DMS53 (cell line): ENCODE data around the gene FAM227A.
"Not testable (repeated sequence)": the region's sequence is repeated elsewhere in the genome, so short reads cannot be mapped to it uniquely, and the experiment has no call there.

ENCODE experiments used
- DNase-seq: peaks from one replicate; lab custom pipeline; 2025; lab: John Stamatoyannopoulos, UW

Gene FAM227A

DNA sequence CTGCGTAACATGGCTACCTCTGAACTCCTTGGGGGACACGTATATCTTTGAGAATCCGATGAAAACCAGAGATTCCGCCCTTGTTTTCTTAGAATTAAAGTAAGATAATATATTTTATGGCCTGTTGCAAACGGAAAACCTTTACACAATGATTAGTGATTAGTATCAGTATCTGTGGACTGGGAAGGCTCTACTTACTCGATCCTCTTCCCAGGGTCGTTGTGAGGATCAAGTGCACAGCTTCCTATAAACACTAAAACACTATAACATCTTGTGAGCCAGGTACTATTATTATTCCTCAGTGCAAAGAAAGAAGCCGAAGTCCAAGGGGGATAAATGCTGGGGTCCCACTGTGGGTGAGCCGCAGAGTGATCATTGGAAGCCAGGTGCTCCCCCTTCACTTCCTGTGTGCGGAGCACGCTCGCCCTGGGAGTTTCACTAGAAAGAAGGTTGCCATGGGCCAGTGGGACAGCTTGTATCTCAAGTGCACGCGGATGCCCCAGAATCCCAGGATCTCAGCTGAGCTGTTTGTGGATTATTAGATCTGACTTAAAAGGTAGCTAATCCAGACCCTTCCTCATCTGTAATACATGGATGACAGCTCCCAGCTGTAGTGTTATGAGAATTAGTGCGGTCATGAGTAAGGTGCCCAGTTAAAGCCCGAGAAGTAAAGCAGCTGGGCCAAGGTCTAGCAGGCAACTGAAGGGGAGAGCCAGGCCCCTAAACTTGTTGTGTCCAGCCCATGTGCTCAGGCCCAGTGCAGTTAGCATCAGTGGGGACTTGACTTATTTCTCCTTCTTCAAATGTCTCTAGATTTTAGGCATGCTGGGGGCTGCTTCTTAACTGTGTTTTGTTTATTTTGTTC, 1.1 kb upstream of the FAM227A start:
- DNase-seq = peak; percentile 83

DNA sequence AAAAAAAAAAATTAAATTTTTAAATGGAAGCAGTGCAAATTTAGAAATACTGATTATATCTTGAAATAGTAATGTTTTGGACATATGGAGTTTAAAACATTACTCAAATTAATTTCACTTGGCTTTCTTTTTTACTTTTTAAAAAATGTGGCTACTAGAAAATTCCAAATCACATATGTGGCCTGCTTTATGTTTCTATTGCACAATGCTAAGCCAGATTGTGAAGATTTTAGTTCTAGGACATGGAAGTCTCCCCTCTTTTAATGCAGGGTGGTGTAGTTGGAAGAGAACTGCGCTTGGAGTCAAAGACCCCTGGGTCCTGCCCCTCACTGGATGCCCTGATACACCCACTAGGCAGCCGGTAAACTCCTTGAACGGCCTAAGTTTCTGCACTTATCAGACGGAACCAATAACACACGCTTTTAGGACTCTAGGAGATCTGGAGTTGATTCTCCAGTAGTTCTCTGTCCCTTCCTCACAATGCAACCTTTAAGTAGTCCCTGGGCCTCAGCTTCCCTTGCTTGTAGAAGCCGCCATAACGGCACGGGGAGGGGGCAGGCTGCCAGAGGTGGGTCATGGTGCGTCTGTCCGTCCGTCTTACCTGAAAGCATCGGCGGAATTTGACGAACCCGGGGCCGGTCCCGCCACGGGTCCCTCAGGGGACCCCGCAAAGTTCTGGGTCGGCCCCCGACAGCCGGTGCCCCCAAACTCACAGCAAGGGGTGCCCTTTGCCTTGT, 505 bp downstream of the FAM227A start:
- DNase-seq = peak; percentile 80

DNA sequence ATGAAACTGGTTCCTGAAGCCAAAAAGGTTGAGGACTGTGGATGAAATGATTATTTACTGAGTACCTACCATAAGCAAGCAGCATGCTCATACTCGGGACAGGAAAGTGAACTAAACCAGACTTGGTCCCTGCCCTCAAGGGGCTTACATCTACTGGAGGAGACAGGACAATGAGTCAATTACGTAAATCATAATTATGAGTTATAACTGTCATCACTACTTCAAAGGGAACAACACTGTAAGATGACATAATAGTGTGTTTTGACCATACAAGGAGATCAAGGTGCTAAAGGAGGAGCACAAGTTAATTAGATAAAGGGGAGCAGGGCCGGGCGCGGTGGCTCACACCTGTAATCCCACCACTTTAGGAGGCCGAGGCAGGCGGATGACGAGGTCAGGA, 2.5 kb downstream of the FAM227A start:
- DNase-seq = no peak

DNA sequence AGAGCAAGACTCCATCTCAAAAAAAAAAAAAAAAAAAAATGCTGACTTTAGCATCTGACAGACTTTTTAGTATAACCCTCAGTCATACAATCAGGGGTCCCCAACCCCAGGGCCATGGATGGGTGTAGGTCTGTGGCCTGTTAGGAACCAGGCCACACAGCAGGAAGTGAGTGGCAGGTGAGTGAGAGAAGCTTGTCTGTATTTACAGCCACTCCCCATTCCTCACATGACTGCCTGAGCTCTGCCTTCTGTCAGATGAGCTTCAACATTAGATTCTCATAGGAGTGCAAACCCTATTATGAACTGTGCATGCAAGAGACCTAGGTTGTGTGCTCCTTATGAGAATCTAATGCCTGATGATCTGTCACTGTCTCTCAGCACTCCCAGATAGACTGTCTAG, 3.3 kb downstream of the FAM227A start:
- peak; percentile 67 for DNase-seq

DNA sequence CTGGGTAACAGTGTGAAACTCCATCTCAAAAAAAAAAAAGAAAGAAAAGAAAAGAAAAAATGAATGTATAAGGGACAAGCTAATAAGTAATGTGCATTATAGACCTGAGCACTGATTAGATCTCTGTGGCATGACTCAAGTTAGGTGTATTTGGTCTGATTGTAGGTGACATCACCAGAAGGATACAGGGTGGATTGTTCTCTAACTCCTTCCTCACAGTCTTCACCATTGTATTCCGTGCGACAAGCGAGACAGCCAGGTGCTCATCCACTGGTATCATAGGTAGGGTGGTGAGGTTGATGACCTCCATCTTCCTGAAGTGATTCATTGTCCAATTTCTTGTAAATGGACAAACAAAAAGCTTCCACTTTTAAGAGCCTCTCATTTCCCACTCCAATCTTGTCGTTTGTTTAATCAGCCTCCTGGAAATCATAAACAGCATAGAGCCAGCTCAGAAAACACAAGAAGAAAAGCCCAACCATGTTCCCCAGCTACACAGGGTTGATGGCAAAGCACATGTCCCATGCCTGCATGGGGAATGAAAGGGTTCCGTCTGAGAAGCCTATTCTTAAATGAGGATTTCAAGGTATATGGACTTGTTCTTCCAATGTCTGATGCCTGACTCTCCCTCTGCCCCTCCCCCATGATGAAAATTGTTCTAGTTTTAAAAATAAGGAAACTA, 6.2 kb downstream of the FAM227A start:
- peak; percentile 75 for DNase-seq

DNA sequence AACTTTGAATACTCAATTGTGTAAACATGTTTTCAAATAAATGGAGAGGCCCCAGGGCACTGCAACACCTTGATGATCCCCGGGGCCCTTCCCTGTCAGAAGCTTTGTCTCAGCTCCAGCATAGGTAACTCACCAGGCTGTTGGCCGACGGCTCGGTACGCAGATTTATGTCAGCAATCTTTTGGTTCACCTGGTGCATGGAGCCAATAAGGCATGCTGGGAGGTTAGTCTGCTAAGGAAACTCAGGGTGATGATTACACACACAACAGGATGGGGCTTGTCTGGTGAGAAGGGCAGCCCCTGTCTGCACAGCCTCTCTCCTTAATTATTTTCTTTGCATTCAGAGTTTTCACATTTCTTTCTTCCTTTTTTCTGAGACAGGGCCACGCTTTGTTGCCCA, 10.8 kb downstream of the FAM227A start:
- no peak for DNase-seq

DNA sequence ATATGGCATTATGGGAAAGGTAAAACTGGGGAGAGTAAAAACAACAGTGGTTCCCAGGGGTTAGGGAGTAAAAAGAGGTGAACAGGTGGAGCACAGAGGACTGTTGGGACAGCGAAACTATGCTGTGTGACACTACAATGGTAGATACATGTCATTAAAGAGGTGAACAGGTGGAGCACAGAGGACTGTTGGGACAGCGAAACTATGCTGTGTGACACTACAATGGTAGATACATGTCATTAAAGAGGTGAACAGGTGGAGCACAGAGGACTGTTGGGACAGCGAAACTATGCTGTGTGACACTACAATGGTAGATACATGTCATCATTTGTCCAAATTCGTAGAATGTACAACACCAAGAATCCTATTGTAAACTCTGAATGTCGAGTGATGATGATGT, 11.9 kb downstream of the FAM227A start:
- DNase-seq = not testable (repeated sequence)

DNA sequence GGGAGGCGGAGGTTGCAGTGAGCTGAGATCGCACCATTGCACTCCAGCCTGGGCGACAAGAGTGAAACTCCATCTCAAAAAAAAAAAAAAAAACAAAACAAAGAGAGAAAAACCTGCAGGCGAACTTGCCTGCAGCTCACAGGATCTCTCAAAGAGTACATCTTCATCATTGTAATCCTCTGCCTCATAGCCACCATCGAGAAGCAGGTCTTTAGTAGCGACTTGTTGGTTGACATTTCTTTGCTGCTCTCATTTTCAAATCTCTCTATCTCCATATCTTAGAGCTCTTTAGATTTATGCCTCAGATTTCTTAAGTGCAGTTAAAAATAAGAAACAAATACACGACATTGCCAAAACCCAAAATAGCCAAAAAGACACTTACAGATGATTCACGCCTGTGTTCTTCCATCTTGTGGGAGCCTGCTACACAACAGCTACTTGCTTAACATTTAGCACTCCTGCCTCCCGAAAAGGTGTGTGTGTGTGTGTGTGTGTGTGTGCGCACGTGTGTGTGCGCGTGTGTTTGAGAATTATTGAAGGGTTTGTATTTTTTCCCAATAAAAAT, 14.6 kb downstream of the FAM227A start:
- no peak for DNase-seq

DNA sequence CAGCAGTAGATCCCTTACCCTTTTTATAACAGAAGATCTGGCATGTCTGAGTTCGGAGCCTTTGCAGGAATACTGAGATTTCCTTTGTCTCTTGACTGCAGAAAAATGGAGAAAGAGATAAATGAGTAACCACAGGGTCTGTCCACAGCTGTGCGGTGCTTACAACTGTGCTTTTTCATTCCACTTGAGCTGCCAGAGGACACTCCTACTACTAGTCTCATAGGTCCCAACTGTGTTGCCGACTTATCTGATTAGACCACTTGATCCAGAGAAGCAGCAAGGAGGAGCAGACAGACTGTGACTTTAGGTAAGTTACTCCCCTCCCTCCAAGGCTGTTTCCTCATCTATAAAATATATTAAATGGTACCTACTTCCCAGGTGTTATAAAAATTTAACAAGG, 17.5 kb downstream of the FAM227A start:
- no peak for DNase-seq

DNA sequence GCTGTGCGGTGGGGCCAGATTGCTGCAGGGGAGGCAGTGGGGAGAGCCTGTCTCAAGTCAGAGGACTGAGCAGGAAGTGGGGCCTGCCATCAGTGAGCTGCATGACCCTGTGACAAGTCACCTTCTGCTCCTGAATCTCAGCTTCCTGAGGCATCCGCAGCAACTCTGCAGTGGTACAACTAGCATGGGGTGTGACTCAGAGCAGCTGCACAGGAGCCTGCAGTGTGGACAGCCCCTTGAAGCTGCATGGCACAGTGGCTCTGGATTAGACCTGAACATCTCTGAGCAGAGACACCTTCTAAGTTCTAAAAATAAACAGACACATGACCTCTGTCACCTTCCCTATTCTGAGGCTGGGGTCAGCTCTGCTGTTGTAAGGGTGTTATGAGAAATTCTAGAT, 18.0 kb downstream of the FAM227A start:
- DNase-seq = peak; percentile 21

DNA sequence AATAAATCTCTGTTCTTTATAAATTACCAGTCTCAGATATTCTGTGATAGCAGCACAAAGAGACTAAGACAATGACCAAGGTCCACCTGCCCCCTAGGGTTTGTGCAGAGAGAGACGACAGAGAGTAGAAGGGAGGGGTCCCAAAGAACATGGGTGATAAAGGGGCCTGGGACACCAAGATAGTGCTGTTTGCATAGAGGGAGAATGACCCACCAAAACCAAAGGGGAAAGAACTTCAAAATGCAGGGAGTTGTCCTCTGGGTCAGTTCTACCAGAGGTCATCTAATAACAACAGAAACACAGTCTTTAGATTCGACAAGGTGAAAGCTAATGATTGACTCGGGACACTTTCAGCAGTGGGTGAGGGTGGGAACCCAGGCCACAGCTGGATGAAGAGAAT, 23.7 kb downstream of the FAM227A start:
- no peak for DNase-seq

DNA sequence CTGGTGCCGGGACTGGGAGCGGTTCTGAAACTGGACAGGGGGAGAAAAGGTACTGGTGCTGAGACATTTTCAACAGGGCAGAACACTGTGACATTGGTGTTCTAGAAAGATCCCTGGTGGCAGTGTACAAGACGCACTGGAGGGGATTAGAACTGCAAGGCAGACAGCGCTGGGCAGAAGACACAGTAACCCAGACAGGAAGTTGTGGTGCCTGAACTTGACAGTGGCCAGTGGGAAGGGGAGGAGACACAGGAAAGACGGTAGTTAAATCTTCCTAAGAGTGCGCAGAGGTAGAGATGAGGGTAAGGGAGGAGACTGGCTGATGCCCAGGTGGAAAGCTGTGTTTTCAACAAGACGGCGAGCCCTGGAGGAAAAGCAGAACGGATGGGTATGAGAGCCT, 24.5 kb downstream of the FAM227A start:
- no peak for DNase-seq

DNA sequence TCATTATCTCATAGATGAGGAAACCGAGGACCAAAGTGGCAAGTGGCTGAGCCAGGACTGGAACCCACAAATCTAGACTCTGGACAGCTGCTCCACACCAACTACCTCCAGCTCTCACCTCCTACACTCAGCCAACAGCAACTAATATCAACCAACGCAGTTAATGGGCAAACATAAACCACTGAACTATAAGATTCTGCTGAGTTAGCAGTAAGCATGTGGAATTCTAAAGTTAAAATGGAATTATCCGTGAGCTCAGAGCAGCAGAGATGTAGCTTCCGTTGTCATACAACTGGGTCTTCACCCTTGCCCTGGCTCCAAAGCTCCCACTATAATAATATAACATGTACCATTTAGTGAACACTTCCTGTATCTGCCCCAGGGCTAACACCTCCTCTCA, 27.1 kb downstream of the FAM227A start:
- DNase-seq = no peak

DNA sequence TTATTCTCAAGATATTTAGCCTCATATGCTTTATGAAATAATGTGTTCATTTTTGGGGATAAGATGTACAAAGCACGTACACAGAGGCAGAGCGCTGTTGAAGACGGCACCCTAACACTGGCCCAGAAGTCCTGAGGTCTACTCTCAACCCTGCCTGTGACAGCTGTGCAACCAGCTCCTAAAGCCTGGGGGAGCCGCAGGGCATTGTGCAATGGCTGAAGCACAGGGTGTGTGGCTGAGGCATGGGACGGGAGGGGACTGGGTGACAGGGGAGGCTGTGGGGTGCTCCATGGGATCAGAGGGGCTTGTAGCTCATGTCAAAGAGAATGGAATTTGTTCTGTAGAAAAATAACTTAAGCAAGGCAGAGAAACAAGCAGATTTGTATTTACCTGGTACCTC, 27.7 kb downstream of the FAM227A start:
- DNase-seq = no peak

DNA sequence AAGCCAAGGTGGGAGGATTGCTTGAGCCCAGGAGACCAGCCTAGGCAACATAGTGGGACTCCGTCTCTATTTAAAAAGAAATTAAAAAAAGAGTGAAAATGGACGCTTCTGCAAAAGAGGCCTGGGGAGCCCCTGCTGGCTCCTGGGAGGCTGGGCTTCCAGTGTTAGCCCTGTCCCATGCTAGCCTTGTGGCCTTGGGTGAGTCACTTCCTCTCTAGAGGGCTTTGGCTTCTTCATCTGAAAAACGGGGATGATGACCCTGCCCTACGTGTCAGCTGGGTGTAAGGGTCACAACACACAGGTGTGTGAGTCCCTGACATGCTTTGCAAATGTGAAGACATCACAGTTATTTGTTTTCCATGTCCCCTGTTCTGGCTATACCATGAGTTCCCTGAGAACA, 32.8 kb downstream of the FAM227A start:
- peak; percentile 33 for DNase-seq

DNA sequence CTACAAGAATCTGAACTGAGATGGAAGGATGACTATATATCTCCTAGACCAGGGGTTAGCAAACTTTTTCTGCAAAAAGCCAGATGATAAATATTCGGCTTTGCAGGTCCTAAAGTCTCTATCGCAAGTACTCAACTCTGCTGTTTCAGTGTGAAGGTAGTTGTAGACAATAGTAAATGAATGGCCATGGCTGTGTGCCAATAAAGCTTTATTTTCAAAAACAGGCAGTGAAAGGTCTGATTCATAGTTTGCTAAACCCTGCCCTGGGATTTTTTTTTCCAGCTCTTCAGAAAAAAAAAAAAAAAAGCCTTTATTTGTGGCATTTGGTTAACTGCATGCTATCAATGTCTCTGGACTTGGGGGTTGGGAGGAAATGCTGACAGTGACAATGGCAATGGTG, 37.5 kb downstream of the FAM227A start:
- DNase-seq = no peak

DNA sequence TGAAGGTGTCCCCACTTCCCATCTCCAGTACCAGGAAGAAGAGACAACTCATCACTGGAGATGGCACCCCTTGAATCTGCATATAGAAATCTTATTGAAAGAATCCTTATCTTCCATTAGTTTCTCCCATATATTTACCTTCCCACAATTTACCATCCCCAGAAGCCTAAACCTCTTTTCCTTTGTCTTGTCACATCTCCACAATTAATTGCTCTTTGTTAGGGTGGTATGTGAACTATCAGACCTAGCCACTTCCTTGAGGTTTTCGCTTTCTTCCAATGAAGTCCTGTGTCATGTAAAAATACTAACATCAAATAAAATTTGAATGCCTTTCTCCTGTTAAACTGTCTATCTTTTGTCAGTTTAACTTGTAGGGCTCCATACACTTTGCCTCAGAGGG, 37.9 kb downstream of the FAM227A start:
- DNase-seq = no peak

DNA sequence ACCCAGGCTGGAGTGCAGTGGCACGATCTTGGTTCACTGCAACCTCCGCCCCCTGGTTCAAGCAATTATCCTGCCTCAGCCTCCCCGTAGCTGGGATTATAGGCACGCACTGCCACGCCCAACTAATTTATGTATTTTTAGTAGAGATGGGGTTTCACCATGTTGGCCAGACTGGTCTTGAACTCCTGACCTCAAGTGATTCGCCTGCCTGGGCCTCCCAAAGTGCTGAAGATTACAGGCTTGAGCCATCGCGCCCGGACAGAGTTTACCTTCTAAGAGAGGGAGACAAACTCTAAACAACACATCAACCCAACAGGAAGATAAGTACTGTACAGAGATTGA, 41.2 kb downstream of the FAM227A start:
- DNase-seq = not testable (repeated sequence)

DNA sequence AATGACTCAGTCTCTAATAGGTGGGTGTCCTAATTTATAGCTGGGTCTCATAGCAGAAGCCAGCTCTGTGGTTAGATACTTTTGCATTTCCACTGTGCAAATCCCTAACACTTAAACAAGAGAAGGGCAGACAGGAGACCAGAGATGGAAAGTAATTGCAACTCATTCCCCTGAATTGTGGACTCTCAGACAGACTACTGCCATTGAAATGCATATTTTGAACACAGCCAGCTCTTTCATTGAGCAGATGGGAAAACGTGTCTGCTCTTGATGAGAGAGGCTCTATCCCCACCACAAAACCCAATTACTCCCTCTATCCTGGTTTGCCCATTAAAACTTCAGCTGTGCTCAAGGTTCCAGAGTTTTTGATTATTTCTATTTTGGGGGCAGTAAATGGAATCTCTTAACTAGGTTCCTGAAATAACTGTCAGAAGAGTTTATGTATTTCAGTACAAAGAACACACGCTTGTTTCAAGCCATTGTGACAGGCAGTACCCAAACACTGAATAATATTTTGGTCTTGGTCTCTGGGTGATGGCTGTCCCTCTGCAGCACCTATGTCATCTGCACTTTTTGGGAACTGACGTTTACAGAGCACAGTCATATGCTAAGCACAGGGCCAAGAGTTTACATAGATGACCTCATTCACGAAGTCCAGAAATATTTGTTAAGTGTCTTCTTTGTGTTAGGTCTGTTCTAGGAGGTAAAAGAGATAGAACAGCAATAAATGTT, 41.7 kb downstream of the FAM227A start:
- DNase-seq = peak; percentile 51

DNA sequence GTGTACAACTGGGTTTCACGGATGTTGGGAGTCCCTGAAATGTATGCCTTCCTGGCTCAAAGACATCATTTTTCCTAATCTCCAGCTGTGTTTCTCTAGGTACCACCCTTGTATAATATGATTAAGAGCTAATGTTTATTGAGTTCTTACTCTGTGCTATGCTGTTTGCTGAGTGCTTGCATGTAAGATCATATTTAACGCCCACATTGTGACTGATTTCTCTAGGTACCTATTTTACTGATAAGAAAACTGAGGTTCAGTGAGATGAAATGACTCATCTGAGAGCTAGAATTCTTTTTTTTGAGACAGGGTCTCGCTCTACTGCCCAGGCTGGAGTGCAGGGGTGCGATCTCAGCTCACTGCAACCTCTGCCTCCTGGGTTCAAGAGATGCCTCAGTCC, 42.6 kb downstream of the FAM227A start:
- no peak for DNase-seq

DNA sequence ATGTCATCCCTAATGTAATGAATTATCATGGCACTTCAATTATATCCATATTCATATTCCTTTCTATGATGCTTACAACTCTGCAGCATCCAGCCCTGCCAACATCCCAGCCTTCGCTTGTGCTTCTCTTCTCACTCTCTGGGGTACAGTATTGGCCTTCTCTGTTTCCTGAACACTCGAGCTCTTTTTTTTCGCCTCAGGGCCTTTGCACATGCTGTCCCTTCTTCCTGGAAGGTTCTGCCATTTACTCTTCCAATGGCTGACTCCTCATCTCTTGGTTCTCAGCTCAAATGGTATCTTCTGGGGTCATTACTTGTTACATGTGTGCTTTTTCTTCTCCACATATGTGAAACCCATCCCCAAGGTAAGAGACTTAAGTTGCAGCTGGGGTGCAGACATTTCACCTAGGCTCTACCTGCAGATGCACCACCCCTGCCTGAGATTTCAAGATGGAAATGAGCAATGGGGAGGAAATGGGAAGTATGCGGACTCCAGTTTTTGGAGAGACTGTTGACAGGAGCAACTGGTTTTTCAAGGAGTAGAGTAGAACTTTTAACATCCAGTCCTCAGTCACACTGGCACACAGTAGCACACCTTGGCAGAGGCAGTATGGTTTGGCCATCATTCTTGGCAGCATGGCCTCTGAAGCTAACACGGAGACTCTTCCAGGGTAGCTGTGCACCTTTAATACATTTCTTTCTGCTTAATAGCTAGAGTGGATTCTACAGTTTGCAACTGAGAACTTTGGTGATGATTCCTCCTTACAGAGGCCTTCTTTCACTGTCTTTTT, 43.8 kb downstream of the FAM227A start:
- no peak for DNase-seq
